Gastrocnemius medialis (tissue), 4 donors: ENCODE results near the gene CMTM1. TPM values are rescaled to one million over a fixed set of nuclear protein-coding genes. Genes with fewer than 3 reads are reported as not detected.

ENCODE experiments used
- ATAC-seq, 2 donors: fragments of 150-250 bp; one replicate each; pipeline ENCODE4 v1.9.1; 2016
- DNase-seq, 2 donors: peaks; one replicate each; pipeline ENCODE4 v3.0.0-alpha.2; 2019
- H3K27ac ChIP-seq, 4 donors: fragments of 200-600 bp; sonication (generic); 1 replicate in 1 of 4; 2 replicates in 3 of 4; pipeline ENCODE4 v1.5.1; 2016 to 2018; ENCODE audit warnings: mild to moderate bottlenecking in 2 of 4, moderate library complexity in 1 of 4
- H3K27me3 ChIP-seq, 3 donors: fragments of 200-600 bp; sonication (generic) in 2 of 3; 1 replicate in 1 of 3; 2 replicates in 2 of 3; pipeline versions ENCODE4 v1.5.1 to v1.6.0; 2016 to 2019; ENCODE audit warnings: mild to moderate bottlenecking in 1 of 3, moderate library complexity in 1 of 3
- H3K36me3 ChIP-seq, 2 donors: fragments of 200-600 bp; sonication (generic) in 1 of 2; one replicate each; pipeline ENCODE4 v1.5.1; 2017 to 2018
- H3K4me1 ChIP-seq, 2 donors: fragments of 200-600 bp; sonication (generic) in 1 of 2; one replicate each; pipeline ENCODE4 v1.5.1; 2016 to 2017; ENCODE audit warnings: mild to moderate bottlenecking in 2 of 2
- H3K4me3 ChIP-seq, 4 donors: fragments of 200-600 bp; sonication (generic) in 3 of 4; 1 replicate in 1 of 4; 2 replicates in 3 of 4; pipeline ENCODE4 v1.5.1; 2016 to 2019; ENCODE audit warnings: mild to moderate bottlenecking in 2 of 4
- H3K9me3 ChIP-seq, 3 donors: fragments of 200-600 bp; sonication (generic) in 2 of 3; 1 replicate in 1 of 3; 2 replicates in 2 of 3; pipeline ENCODE4 v1.5.1; 2016 to 2019
- POLR2A ChIP-seq, 2 donors: fragments of 450-650 bp; IDR thresholded peaks; one replicate each; pipeline ENCODE4 v1.6.1; 2017; ENCODE audit warnings: antibody characterized with exemption in 2 of 2, mild to moderate bottlenecking in 2 of 2, moderate library complexity in 2 of 2
- in situ Hi-C, 4 donors: fragments of 200-750 bp; cut with MboI; loops; one replicate each; pipeline versions ENCODE4 v1.15.0 to v1.8.0; 2017; ENCODE audit warnings: low sequenced_read_pairs in 4 of 4
- intact Hi-C: fragments of 100-400 bp; cut with DNase I; formaldehyde crosslinking; loops from one replicate; pipeline ENCODE4 v1.15.1; 2023; ENCODE audit warnings: low total_unique reads
- total RNA-seq, 4 donors: library from RNA; depleted of rRNA; stranded (reverse); fragments of >200 nt; gene quantifications; one replicate each; pipeline versions ENCODE4 v1.1.0 to v1.2.3, GENCODE V29; 2016
- TF ChIP-seq, protein P1 (sequence below), 5 experiments: fragments of 450-650 bp in 3 of 5; fragments of 200-600 bp in 2 of 5; sonication (generic) in 2 of 5; IDR thresholded peaks in 4 of 5; conservative IDR thresholded peaks in 1 of 5; 1 replicate in 4 of 5; 2 replicates in 1 of 5; pipeline ENCODE4 v1.5.1; 2016 to 2019; ENCODE audit warnings: antibody characterized with exemption in 5 of 5, mild to moderate bottlenecking in 3 of 5, moderate library complexity in 3 of 5

The CMTM1 gene
- total RNA-seq, 4 donors from 2014 or later = 0.31 TPM; not detected in 3

- no peaks in the 10 kb centered on the region for H3K27me3 ChIP-seq
- in situ Hi-C loops = loop anchor here in 1 of 4 donors (25.0 kb wide), 1 partner anchor 245 kb away; no protein-coding TSS in a partner anchor
- no peaks in the 10 kb centered on the region for H3K9me3 ChIP-seq
- ATAC-seq (no peak), DNase-seq (no peak)
- peaks cover 22 to 28% of the 10 kb centered on the region in 2 donors for H3K4me1 ChIP-seq
- H3K4me3 ChIP-seq = no peak overlapping the region
- TF ChIP-seq, protein P1, sequence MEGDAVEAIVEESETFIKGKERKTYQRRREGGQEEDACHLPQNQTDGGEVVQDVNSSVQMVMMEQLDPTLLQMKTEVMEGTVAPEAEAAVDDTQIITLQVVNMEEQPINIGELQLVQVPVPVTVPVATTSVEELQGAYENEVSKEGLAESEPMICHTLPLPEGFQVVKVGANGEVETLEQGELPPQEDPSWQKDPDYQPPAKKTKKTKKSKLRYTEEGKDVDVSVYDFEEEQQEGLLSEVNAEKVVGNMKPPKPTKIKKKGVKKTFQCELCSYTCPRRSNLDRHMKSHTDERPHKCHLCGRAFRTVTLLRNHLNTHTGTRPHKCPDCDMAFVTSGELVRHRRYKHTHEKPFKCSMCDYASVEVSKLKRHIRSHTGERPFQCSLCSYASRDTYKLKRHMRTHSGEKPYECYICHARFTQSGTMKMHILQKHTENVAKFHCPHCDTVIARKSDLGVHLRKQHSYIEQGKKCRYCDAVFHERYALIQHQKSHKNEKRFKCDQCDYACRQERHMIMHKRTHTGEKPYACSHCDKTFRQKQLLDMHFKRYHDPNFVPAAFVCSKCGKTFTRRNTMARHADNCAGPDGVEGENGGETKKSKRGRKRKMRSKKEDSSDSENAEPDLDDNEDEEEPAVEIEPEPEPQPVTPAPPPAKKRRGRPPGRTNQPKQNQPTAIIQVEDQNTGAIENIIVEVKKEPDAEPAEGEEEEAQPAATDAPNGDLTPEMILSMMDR (IDR thresholded peaks at IDR 0.05 in 4 of 5, conservative IDR thresholded peaks at IDR 0.05 in 1 of 5) = no peak
- no peaks in the 10 kb centered on the region for H3K36me3 ChIP-seq
- intact Hi-C loops = no loop called here
- H3K27ac ChIP-seq = no peak overlapping the region
Measured at GRCh38 chr16:66617010-66617434, 50.8 kb downstream of the CMTM1 start.

DNA sequence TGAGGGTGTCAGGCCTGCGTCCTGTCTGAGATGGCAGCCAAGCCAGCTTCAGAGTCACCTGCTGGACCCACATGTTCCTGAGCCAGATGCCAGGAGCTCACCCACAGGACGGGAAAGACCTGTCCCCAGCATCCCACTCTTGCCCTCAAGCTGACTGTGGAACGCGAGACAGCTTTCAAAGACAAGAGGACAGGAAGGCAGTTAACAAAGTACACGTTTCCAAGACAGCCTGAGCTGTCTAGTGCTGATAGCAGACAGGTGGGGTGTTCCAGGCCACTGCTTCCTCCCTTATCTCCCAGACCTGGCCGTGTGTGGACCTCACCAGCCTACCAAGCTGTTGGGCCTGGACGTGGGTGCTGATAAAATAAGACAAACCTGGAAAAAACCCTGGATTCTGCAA, 51.5 kb downstream of the CMTM1 start:
- Histone ChIP-seq H3K4me1 (peaks cover 22 to 28% of the 10 kb centered on the region in 2 donors), H3K4me3 (no peak overlapping the region), H3K27ac (no peak overlapping the region), H3K36me3 (no peaks in the 10 kb centered on the region), H3K9me3 (no peaks in the 10 kb centered on the region), H3K27me3 (no peaks in the 10 kb centered on the region)
- DNase-seq (no peak), ATAC-seq (no peak)
- in situ Hi-C loops = loop anchor here in 1 of 4 donors (25.0 kb wide), 1 partner anchor 245 kb away; no protein-coding TSS in a partner anchor
- no peak for TF ChIP-seq POLR2A (IDR thresholded peaks at IDR 0.05)
- TF ChIP-seq, protein P1 (IDR thresholded peaks at IDR 0.05 in 4 of 5, conservative IDR thresholded peaks at IDR 0.05 in 1 of 5) = no peak
- intact Hi-C loops = no loop called here

GRCh38 chr16:66618588-66619375, 52.5 kb downstream of the CMTM1 start:
- intact Hi-C loops = no loop called here

GRCh38 chr16:66619534-66620428, 53.5 kb downstream of the CMTM1 start:
- DNase-seq (peak in 1 of 2 donors; percentile 37), ATAC-seq (peak; percentile 12 to 41)
- Histone ChIP-seq H3K4me3 (no peak overlapping the region), H3K4me1 (peaks cover 22 to 28% of the 10 kb centered on the region in 2 donors), H3K36me3 (no peaks in the 10 kb centered on the region), H3K27ac (peak overlapping the region in 3 of 4 donors; percentile 18 to 68 (median 64)), H3K9me3 (no peaks in the 10 kb centered on the region), H3K27me3 (no peaks in the 10 kb centered on the region)
- TF ChIP-seq, protein P1 (IDR thresholded peaks at IDR 0.05 in 4 of 5, conservative IDR thresholded peaks at IDR 0.05 in 1 of 5) = no peak
- TF ChIP-seq POLR2A (IDR thresholded peaks at IDR 0.05) = no peak
- intact Hi-C loops (no loop called here), in situ Hi-C loops (loop anchor here in 1 of 4 donors (25.0 kb wide), 1 partner anchor 243 kb away; no protein-coding TSS in a partner anchor)

More at GRCh38 chr16:66618588-66619375, 52.5 kb downstream of the CMTM1 start:
- Histone ChIP-seq H3K9me3 (no peaks in the 10 kb centered on the region), H3K4me3 (no peak overlapping the region), H3K4me1 (peaks cover 22 to 28% of the 10 kb centered on the region in 2 donors), H3K36me3 (no peaks in the 10 kb centered on the region), H3K27me3 (no peaks in the 10 kb centered on the region), H3K27ac (peak overlapping the region; percentile 7 to 68 (median 47))
- TF ChIP-seq POLR2A (IDR thresholded peaks at IDR 0.05) = no peak
- TF ChIP-seq, protein P1 (IDR thresholded peaks at IDR 0.05 in 4 of 5, conservative IDR thresholded peaks at IDR 0.05 in 1 of 5) = no peak
- peak; percentile 68 to 78 for DNase-seq
- in situ Hi-C loops = loop anchor here in 1 of 4 donors (25.0 kb wide), 1 partner anchor 244 kb away; no protein-coding TSS in a partner anchor
- ATAC-seq = peak; percentile 98 to 99
